SK-N-SH (cell line): ENCODE measurements around the gene PAX9. TPM values are rescaled to one million over a fixed set of nuclear protein-coding genes. Genes with fewer than 3 reads are reported as not detected.

Experiments
- CTCF ChIA-PET: fragments of 300-600, 350-600 bp; formaldehyde crosslinking; extraction: SDS; loops from one replicate; lab custom pipeline; 2021; lab: Yijun Ruan, JAX
- POLR2A ChIA-PET: fragments of 350-600 bp; sonication (Branson Sonifier 250); formaldehyde crosslinking; extraction: SDS; loops from one replicate; lab custom pipeline; 2020; ENCODE audit warnings: antibody characterized with exemption, inconsistent platforms; lab: Yijun Ruan, JAX
- DNase-seq: peaks from one replicate; pipeline ENCODE4 v3.0.0; 2012
- H2AFZ ChIP-seq: fragments of 200-600 bp; sonication (generic); 2 replicates; pipeline ENCODE4 v1.8.1; 2016; ENCODE audit warnings: antibody characterized with exemption, mild to moderate bottlenecking, low read depth
- H3F3A ChIP-seq: fragments of 200-600 bp; sonication (generic); replicated peaks from 2 replicates; pipeline ENCODE3; 2016; ENCODE audit warnings: antibody characterized with exemption, mild to moderate bottlenecking; ENCODE audit not compliant: insufficient read depth
- H3K27ac ChIP-seq, 2 experiments: fragments of 200-500 bp in 1 of 2; fragments of 200-600 bp in 1 of 2; sonication (Bioruptor generic) in 1 of 2; sonication (generic), shearing (Covaris generic) in 1 of 2; 2 replicates each; pipeline versions ENCODE4 v1.5.1 to v1.6.1; 2014 to 2016; ENCODE audit warnings: low read depth in 2 of 2, inconsistent platforms in 1 of 2, low read length in 1 of 2, mild to moderate bottlenecking in 1 of 2, mixed read lengths in 1 of 2
- H3K27me3 ChIP-seq: fragments of 200-600 bp; sonication (generic), shearing (Covaris generic); 2 replicates; pipeline ENCODE4 v1.6.1; 2016; ENCODE audit warnings: mixed run types; ENCODE audit not compliant: insufficient read depth
- H3K36me3 ChIP-seq, 2 experiments: fragments of 200-500 bp in 1 of 2; fragments of 200-600 bp in 1 of 2; sonication (Bioruptor generic) in 1 of 2; sonication (generic) in 1 of 2; replicated peaks in 1 of 2; 2 replicates each; pipeline versions ENCODE3 to v1.5.1; 2014 to 2016; ENCODE audit warnings: low read length in 1 of 2, mild to moderate bottlenecking in 1 of 2; ENCODE audit not compliant: insufficient read depth in 2 of 2, control insufficient read depth in 1 of 2
- H3K4me1 ChIP-seq, 2 experiments: fragments of 200-500 bp in 1 of 2; fragments of 200-600 bp in 1 of 2; sonication (Bioruptor generic) in 1 of 2; sonication (generic), shearing (Covaris generic) in 1 of 2; 2 replicates each; pipeline versions ENCODE4 v1.5.1 to v1.6.1; 2014 to 2016; ENCODE audit warnings: low read depth in 1 of 2, low read length in 1 of 2, mixed run types in 1 of 2; ENCODE audit not compliant: insufficient read depth in 2 of 2, control insufficient read depth in 1 of 2
- H3K4me2 ChIP-seq: fragments of 200-600 bp; sonication (generic), shearing (Covaris generic); 2 replicates; pipeline ENCODE4 v1.6.1; 2017; ENCODE audit warnings: mixed run types
- H3K4me3 ChIP-seq, 2 experiments: fragments of 200-500 bp in 1 of 2; fragments of 200-600 bp in 1 of 2; sonication (Bioruptor generic) in 1 of 2; sonication (generic), shearing (Covaris generic) in 1 of 2; 2 replicates each; pipeline versions ENCODE4 v1.5.1 to v1.8.1; 2014 to 2016; ENCODE audit warnings: low read depth in 2 of 2, inconsistent platforms in 1 of 2, low read length in 1 of 2, mild to moderate bottlenecking in 1 of 2, mixed read lengths in 1 of 2, moderate library complexity in 1 of 2
- H3K79me2 ChIP-seq: fragments of 200-600 bp; sonication (generic); 2 replicates; pipeline ENCODE4 v1.8.1; 2017; ENCODE audit warnings: mild to moderate bottlenecking; ENCODE audit not compliant: insufficient read depth
- H3K9ac ChIP-seq: fragments of 200-600 bp; sonication (generic); 2 replicates; pipeline ENCODE4 v1.6.1; 2017; ENCODE audit warnings: mixed run types
- H3K9me2 ChIP-seq: fragments of 200-600 bp; sonication (generic); 2 replicates; pipeline ENCODE4 v1.6.1; 2017; ENCODE audit warnings: mixed run types
- H3K9me3 ChIP-seq: fragments of 200-600 bp; sonication (generic); 2 replicates; pipeline ENCODE4 v1.6.1; 2017; ENCODE audit warnings: mixed run types, mild to moderate bottlenecking, moderate library complexity
- H4K20me1 ChIP-seq: fragments of 200-600 bp; sonication (generic); 2 replicates; pipeline ENCODE4 v1.6.1; 2017; ENCODE audit warnings: mild to moderate bottlenecking, mixed run types; ENCODE audit not compliant: insufficient read depth
- CHD2 ChIP-seq: fragments of 150-350 bp; IDR thresholded peaks from 2 replicates; pipeline ENCODE4 v1.6.1; 2018; ENCODE audit warnings: low read length; ENCODE audit not compliant: partially characterized antibody
- EP300 ChIP-seq, 2 experiments: IDR thresholded peaks; 2 replicates each; pipeline versions ENCODE4 v1.4.0 to v1.6.1; 2012; ENCODE audit warnings: borderline replicate concordance in 1 of 2, low read depth in 1 of 2, low read length in 1 of 2
- EZH2phosphoT487 ChIP-seq: fragments of 200-600 bp; sonication (generic); IDR thresholded peaks from 2 replicates; pipeline ENCODE4 v1.6.1; 2017; ENCODE audit warnings: low read depth, mixed run types, mild to moderate bottlenecking, antibody characterized with exemption, moderate library complexity, borderline replicate concordance
- FOSL2 ChIP-seq: IDR thresholded peaks from 2 replicates; pipeline ENCODE4 v1.4.0; 2012; ENCODE audit warnings: low read depth, mild to moderate bottlenecking, moderate library complexity, borderline replicate concordance
- GATA2 ChIP-seq: sonication (generic); formaldehyde crosslinking; IDR thresholded peaks from 2 replicates; pipeline ENCODE4 v1.5.0; 2020; ENCODE audit warnings: mild to moderate bottlenecking, missing genetic modification reagents
- IRF3 ChIP-seq: fragments of 150-350 bp; IDR thresholded peaks from 2 replicates; pipeline ENCODE4 v1.6.1; 2016; ENCODE audit warnings: mild to moderate bottlenecking, low read depth, low read length
- JUND ChIP-seq: IDR thresholded peaks from 2 replicates; pipeline ENCODE4 v1.4.0; 2012
- MEF2A ChIP-seq: IDR thresholded peaks from 2 replicates; pipeline ENCODE4 v1.4.0; 2012; ENCODE audit warnings: low read depth, borderline replicate concordance
- PBX3 ChIP-seq: IDR thresholded peaks from 2 replicates; pipeline ENCODE4; 2012
- REST ChIP-seq: IDR thresholded peaks from 2 replicates; pipeline ENCODE4 v1.6.1; 2012; ENCODE audit warnings: mild to moderate bottlenecking, low read depth, low read length, moderate library complexity
- RXRA ChIP-seq: IDR thresholded peaks from 2 replicates; pipeline ENCODE4 v1.4.0; 2012; ENCODE audit warnings: low read depth, mild to moderate bottlenecking, borderline replicate concordance
- SIN3A ChIP-seq: IDR thresholded peaks from 2 replicates; pipeline ENCODE4 v1.6.1; 2012; ENCODE audit warnings: low read depth, mild to moderate bottlenecking, low read length, moderate library complexity, borderline replicate concordance
- TEAD4 ChIP-seq: IDR thresholded peaks from 2 replicates; pipeline ENCODE4 v1.4.0; 2012; ENCODE audit warnings: mild to moderate bottlenecking, borderline replicate concordance; ENCODE audit not compliant: insufficient read depth
- USF1 ChIP-seq: IDR thresholded peaks from 2 replicates; pipeline ENCODE4 v1.4.0; 2012; ENCODE audit warnings: low read depth, borderline replicate concordance
- USF2 ChIP-seq: fragments of 150-350 bp; IDR thresholded peaks from 2 replicates; pipeline ENCODE4 v1.6.1; 2017; ENCODE audit warnings: antibody characterized with exemption, low read length, low read depth, borderline replicate concordance
- WGBS: methylation state at CpG from one replicate; pipeline ENCODE4 v1.1.6; 2017; ENCODE audit warnings: low lambda C conversion rate; 5-methylcytosine and 5-hydroxymethylcytosine counted together
- polyA plus RNA-seq, 3 experiments: library from polyadenylated mRNA; depleted of rRNA; stranded (reverse); fragments of >200 nt; gene quantifications; 2 replicates each; pipeline ENCODE4 v1.2.3, GENCODE V29; 2012

The PAX9 gene
- polyA plus RNA-seq, 1 of the 3 experiments (the other 2 are of a cell fraction): not detected

- no peaks in the 10 kb centered on the region for H3K4me1 ChIP-seq
- H3F3A ChIP-seq: no peaks in the 10 kb centered on the region
- H3K27ac ChIP-seq: no peak overlapping the region
- no peak overlapping the region for H2AFZ ChIP-seq
- DNase-seq: no peak
- TF ChIP-seq CHD2: no peak
- no peak for TF ChIP-seq USF1
- TF ChIP-seq SIN3A: no peak
- no peak for TF ChIP-seq JUND
- TF ChIP-seq EP300 (IDR thresholded peaks at IDR 0.05; ENCODE audit: borderline replicate concordance in 1 of 2, low read depth in 1 of 2, low read length in 1 of 2): no peak
- no peak for TF ChIP-seq TEAD4
- H4K20me1 ChIP-seq: no peaks in the 10 kb centered on the region
- no peaks in the 10 kb centered on the region for H3K9me3 ChIP-seq
- no peaks in the 10 kb centered on the region for H3K79me2 ChIP-seq
- H3K9me2 ChIP-seq: no peaks in the 10 kb centered on the region
- no peaks in the 10 kb centered on the region for H3K27me3 ChIP-seq
- H3K9ac ChIP-seq: no peak overlapping the region
- no peaks in the 10 kb centered on the region for H3K36me3 ChIP-seq
- POLR2A ChIA-PET: no interaction called here
- WGBS: 18% methylated on average over 4 of the region's 4 CpGs
- H3K4me2 ChIP-seq: no peak overlapping the region
- CTCF ChIA-PET: no interaction called here
- no peak overlapping the region for H3K4me3 ChIP-seq
These were observed 10.4 kb downstream of the PAX9 start for GRCh38 chr14:36672095-36672494.

GRCh38 chr14:36674659-36675058, 13.0 kb downstream of the PAX9 start:
- Histone ChIP-seq H3K9me2 (no peaks in the 10 kb centered on the region), H3K27me3 (no peaks in the 10 kb centered on the region), H4K20me1 (no peaks in the 10 kb centered on the region), H3K9ac (no peak overlapping the region), H3K79me2 (no peaks in the 10 kb centered on the region), H3K4me3 (no peak overlapping the region), H3K9me3 (no peaks in the 10 kb centered on the region), H3F3A (no peaks in the 10 kb centered on the region), H3K4me1 (no peaks in the 10 kb centered on the region), H3K4me2 (no peak overlapping the region)
- POLR2A ChIA-PET: no interaction called here
- WGBS: 19% methylated on average over 3 of the region's 3 CpGs
- CTCF ChIA-PET: no interaction called here
- no peak for TF ChIP-seq MEF2A
- TF ChIP-seq EP300 (IDR thresholded peaks at IDR 0.05; ENCODE audit: borderline replicate concordance in 1 of 2, low read depth in 1 of 2, low read length in 1 of 2): no peak
- no peak for TF ChIP-seq PBX3
- no peak for TF ChIP-seq CHD2
- TF ChIP-seq USF2: no peak
- TF ChIP-seq FOSL2: no peak
- TF ChIP-seq IRF3: no peak
- no peak for TF ChIP-seq GATA2
- TF ChIP-seq REST: no peak
- TF ChIP-seq RXRA: no peak
- no peak for TF ChIP-seq EZH2phosphoT487
- TF ChIP-seq TEAD4: no peak
- TF ChIP-seq JUND: no peak
- TF ChIP-seq, all 33 proteins: peak for 0
- Histone ChIP-seq H3K27ac (no peak overlapping the region), H2AFZ (no peak overlapping the region), H3K36me3 (no peaks in the 10 kb centered on the region)
- DNase-seq: no peak
